ENCODE data around the gene TRPM1. TPM values are rescaled to one million over a fixed set of nuclear protein-coding genes. Genes with fewer than 3 reads are reported as not detected.

Gene TRPM1
- total RNA-seq, 6 donors from 2014 or later: not detected

DNA sequence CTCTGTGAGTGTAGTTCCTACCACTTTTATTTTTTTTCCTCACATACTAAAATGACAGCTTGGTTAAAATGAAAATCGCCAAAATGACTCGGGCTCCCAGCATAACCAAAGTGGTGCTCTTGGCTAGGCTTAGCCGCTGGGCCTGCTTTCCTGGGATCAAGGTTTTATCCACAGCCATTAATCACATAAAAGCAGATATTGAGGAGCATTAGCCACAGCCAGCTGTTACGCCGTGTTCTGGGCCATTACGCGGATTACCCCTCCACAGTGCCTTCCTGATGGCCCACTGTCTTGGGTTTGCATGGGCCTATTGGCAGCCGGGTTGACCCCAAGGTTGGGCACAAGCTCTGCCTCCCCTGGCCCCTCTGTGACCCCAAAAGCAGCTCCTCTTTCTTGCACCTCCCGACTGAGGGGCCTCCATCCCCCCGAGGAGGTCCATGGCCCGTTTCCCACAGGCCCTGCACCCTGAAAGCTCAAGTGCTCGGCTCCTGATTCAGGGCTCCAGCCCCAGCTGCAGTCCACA, 30.4 kb upstream of the TRPM1 start:
- peaks cover 0 to 6% (median 5%) of the 10 kb centered on the region in 4 donors for H3K4me1 ChIP-seq
- no peak overlapping the region for H3K4me3 ChIP-seq
- H3K27ac ChIP-seq: no peak overlapping the region
- 90 to 94% methylated on average over 11 to 12 of the region's 12 CpGs for whole genome bisulfite sequencing, 2 donors
- TF ChIP-seq POLR2A (IDR thresholded peaks at IDR 0.05): no peak
- peak in 1 of 2 donors; percentile 42 for DNase-seq
- H3K27me3 ChIP-seq: peaks cover 0 to 2% (median 0%) of the 10 kb centered on the region in 4 donors
- no peaks in the 10 kb centered on the region for H3K36me3 ChIP-seq
- ATAC-seq (ENCODE audit: low FRiP score in 2 of 2): no peak
- H3K9me3 ChIP-seq: no peaks in the 10 kb centered on the region

DNA sequence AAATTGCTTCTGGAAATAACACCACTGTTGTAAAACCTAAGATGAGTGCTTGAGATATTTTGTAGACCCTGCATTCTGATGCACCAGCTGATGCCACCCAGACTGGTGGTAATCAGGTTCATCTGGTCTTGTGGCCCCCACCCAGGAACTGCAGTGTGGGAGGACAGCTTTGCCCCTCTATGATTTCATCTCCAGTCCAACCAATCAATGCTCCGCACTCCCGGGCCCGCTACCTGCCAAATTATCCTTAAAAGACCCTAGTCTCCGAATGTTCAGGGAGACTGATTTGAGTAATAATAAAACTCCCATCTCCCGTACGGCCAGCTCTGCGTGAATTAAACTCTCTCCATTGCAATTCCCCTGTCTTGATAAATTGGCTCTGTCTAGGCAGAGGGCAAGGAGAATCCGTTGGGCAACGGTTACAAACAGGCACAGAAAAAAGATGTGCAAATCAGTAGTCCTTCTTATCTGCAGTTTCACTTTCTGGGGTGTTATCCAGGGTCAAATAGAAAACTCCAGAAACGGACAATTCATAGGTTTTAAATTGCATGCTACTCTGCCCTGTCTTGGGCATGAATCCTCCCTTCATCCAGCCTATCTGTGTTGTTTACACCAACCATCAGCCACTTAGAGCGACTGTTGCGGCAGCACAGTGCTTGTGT, 29.2 kb upstream of the TRPM1 start:
- DNase-seq (no peak), ATAC-seq (ENCODE audit: low FRiP score in 2 of 2) (no peak)
- no peak overlapping the region for H3K4me3 ChIP-seq
- no peak for TF ChIP-seq POLR2A (IDR thresholded peaks at IDR 0.05)
- TF ChIP-seq POLR2AphosphoS5 (IDR thresholded peaks at IDR 0.05): no peak
- TF ChIP-seq, protein P1, sequence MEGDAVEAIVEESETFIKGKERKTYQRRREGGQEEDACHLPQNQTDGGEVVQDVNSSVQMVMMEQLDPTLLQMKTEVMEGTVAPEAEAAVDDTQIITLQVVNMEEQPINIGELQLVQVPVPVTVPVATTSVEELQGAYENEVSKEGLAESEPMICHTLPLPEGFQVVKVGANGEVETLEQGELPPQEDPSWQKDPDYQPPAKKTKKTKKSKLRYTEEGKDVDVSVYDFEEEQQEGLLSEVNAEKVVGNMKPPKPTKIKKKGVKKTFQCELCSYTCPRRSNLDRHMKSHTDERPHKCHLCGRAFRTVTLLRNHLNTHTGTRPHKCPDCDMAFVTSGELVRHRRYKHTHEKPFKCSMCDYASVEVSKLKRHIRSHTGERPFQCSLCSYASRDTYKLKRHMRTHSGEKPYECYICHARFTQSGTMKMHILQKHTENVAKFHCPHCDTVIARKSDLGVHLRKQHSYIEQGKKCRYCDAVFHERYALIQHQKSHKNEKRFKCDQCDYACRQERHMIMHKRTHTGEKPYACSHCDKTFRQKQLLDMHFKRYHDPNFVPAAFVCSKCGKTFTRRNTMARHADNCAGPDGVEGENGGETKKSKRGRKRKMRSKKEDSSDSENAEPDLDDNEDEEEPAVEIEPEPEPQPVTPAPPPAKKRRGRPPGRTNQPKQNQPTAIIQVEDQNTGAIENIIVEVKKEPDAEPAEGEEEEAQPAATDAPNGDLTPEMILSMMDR (IDR thresholded peaks at IDR 0.05): no peak
- no peak for TF ChIP-seq EP300 (IDR thresholded peaks at IDR 0.05)
- H3K36me3 ChIP-seq: no peaks in the 10 kb centered on the region
- H3K27me3 ChIP-seq: peaks cover 0 to 2% (median 0%) of the 10 kb centered on the region in 4 donors
- H3K9me3 ChIP-seq: no peaks in the 10 kb centered on the region
- H3K27ac ChIP-seq: no peak overlapping the region
- peaks cover 0 to 6% (median 5%) of the 10 kb centered on the region in 4 donors for H3K4me1 ChIP-seq
- 73 to 74% methylated on average over 12 of the region's 12 CpGs for WGBS, 2 donors

DNA sequence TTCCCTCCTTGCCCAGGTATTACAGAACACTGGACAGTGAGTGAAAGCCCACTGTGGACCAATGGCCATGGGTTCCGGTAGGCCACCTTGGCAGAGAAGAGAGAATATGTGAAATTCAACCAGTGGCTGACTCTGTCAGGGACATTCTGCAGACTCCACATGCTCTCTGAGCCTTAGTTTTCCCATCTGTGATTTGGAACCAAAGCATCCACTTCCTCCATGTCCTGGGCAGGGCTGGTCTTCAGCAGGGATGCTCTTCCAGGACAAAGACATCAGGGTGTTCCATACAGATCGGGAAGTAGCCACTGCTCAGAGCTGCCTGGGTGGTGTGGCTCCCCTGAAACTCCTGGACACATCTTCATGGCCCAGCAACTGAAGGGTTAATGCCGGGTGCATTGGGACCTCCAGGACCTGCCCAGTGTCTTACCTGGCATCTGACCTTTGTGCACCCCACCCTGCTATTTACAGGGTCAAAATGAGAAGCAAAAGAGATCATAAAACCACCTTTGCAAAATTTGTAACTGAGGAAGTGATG, 28.3 kb upstream of the TRPM1 start:
- no peak for DNase-seq
- peaks cover 0 to 6% (median 5%) of the 10 kb centered on the region in 4 donors for H3K4me1 ChIP-seq
- H3K4me3 ChIP-seq: no peak overlapping the region
- H3K27me3 ChIP-seq: peaks cover 0 to 2% (median 0%) of the 10 kb centered on the region in 4 donors
- no peak for ATAC-seq (ENCODE audit: low FRiP score in 2 of 2)
- 72% methylated on average over 2 to 3 of the region's 3 CpGs for WGBS, 2 donors
- no peak for TF ChIP-seq POLR2A (IDR thresholded peaks at IDR 0.05)
- TF ChIP-seq, protein P1 (IDR thresholded peaks at IDR 0.05): no peak
- no peak for TF ChIP-seq EP300 (IDR thresholded peaks at IDR 0.05)
- TF ChIP-seq POLR2AphosphoS5 (IDR thresholded peaks at IDR 0.05): no peak
- no peaks in the 10 kb centered on the region for H3K36me3 ChIP-seq
- H3K27ac ChIP-seq: no peak overlapping the region
- H3K9me3 ChIP-seq: no peaks in the 10 kb centered on the region

DNA sequence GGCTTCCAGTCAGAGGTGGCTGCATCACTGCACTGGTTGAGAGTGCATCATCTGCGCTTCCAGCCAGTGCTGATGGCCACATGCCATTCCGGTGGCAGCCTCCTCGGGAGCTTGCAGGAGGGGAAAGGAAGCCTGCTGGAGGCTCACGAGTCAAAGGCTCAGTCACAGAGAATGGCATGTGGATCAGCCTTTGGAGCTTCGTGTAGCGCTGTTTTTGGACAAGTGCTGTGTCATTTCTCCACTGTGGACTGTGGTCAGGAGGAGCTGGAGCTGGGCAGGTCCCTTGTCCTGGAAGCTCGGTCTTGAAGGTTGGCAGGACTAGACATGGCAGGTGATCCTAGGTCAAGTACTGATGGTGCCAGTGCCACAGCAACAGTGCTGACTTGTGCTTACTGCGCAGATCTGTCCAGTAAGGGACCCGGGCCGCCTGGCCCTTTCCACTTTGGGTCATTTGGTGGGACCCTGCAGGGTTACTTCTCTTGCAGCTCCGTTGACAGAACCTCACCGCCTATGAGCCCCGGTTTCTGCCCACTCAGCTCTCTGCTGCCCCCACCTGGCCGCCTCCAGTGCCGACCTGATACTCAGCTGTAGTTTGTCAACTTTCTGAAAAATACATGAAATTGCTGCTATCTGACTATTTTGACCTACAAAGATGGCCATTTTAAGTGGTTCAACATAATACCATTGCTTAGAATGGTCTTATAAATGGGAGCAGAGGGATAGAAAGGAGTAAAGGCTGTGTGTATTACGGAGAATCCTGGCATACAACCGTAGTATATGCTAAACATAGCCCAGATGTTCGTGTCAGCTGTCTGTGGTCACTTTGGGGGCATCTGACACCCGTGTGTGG, 27.6 kb upstream of the TRPM1 start:
- WGBS, 2 donors: 28 to 29% methylated on average over 17 to 19 of the region's 19 CpGs
- ATAC-seq (ENCODE audit: low FRiP score in 2 of 2) (peak; percentile 82 to 90), DNase-seq (peak; percentile 71 to 94)

More for the DNA sequence above, 27.6 kb upstream of the TRPM1 start:
- peaks cover 0 to 6% (median 5%) of the 10 kb centered on the region in 4 donors for H3K4me1 ChIP-seq
- H3K36me3 ChIP-seq: no peaks in the 10 kb centered on the region
- no peak overlapping the region for H3K27ac ChIP-seq
- TF ChIP-seq, protein P1 (IDR thresholded peaks at IDR 0.05): peak; percentile 80 to 93 (median 85)
- TF ChIP-seq POLR2A (IDR thresholded peaks at IDR 0.05) (no peak), EP300 (IDR thresholded peaks at IDR 0.05) (no peak), POLR2AphosphoS5 (IDR thresholded peaks at IDR 0.05) (no peak)
- H3K27me3 ChIP-seq: peaks cover 0 to 2% (median 0%) of the 10 kb centered on the region in 4 donors
- no peaks in the 10 kb centered on the region for H3K9me3 ChIP-seq
- H3K4me3 ChIP-seq: no peak overlapping the region
